Measurements from ENCODE around the gene DCTD. TPM values are rescaled to one million over a fixed set of nuclear protein-coding genes. Genes with fewer than 3 reads are reported as not detected.

The DCTD gene
- total and polyA plus RNA-seq, 7 donors: 33.3 to 54.9 (median 38.2) TPM

DNA sequence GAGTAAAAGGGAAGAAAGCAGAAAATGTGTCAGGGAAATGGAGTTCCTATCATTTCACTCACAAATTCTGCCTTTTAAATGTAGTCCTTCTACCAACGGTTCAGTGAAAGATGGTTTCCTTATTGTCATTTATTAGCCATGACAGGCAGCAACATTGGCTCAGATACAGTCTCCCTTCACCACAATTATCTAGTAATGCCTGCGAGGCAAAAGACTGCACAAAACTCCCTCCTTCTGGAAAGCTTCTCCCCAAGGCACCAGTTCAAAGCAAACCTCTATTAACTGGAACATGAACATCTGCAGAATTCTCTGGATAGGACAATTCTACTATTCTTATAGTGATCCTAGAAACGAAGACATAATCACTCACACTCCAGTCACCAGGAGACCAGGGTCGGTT lies 28.3 kb downstream of the DCTD start:
- intact Hi-C loops (cut with DNase I): no loop called here
- H3K36me3 ChIP-seq: peaks cover 14 to 68% (median 22%) of the 10 kb centered on the region in 4 donors
- no peak overlapping the region for H3K27ac ChIP-seq
- H3K27me3 ChIP-seq: no peaks in the 10 kb centered on the region
- H3K4me3 ChIP-seq: no peak overlapping the region
- TF ChIP-seq EP300 (IDR thresholded peaks at IDR 0.05): no peak
- no peak for TF ChIP-seq POLR2A (IDR thresholded peaks at IDR 0.05)
- no peak for TF ChIP-seq POLR2AphosphoS5 (IDR thresholded peaks at IDR 0.05)
- TF ChIP-seq, protein P1, sequence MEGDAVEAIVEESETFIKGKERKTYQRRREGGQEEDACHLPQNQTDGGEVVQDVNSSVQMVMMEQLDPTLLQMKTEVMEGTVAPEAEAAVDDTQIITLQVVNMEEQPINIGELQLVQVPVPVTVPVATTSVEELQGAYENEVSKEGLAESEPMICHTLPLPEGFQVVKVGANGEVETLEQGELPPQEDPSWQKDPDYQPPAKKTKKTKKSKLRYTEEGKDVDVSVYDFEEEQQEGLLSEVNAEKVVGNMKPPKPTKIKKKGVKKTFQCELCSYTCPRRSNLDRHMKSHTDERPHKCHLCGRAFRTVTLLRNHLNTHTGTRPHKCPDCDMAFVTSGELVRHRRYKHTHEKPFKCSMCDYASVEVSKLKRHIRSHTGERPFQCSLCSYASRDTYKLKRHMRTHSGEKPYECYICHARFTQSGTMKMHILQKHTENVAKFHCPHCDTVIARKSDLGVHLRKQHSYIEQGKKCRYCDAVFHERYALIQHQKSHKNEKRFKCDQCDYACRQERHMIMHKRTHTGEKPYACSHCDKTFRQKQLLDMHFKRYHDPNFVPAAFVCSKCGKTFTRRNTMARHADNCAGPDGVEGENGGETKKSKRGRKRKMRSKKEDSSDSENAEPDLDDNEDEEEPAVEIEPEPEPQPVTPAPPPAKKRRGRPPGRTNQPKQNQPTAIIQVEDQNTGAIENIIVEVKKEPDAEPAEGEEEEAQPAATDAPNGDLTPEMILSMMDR (IDR thresholded peaks at IDR 0.05): no peak
- H3K9me3 ChIP-seq: peaks cover 0 to 7% (median 1%) of the 10 kb centered on the region in 4 donors
- peaks cover 0 to 16% (median 12%) of the 10 kb centered on the region in 4 donors for H3K4me1 ChIP-seq
- 66 to 68% methylated on average over 4 of the region's 4 CpGs for WGBS, 2 donors
- no peak for DNase-seq

DNA sequence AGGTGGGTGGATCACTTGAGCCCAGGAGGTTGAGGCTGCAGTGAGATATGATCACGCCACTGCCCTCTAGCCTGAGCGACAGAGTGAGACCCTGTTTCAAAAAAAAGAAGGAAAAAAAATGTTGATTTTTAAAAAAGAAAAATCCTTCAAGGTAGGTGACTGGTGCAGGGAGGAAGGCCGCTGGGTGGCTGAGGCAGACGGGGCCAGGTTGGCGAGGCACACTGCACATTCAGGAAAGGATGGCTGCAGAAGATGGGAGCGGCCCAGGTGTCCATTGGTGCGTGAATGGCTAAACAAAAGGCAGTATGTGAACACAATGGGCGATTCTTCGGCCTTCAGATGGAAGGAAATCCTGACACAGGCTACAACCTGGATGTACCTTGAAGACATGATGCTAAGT lies 30.4 kb downstream of the DCTD start:
- WGBS, 2 donors: 97% methylated on average over 9 of the region's 9 CpGs
- intact Hi-C loops (cut with DNase I): no loop called here
- peaks cover 7 to 47% (median 12%) of the 10 kb centered on the region in 4 donors for H3K36me3 ChIP-seq
- H3K9me3 ChIP-seq: peaks cover 0 to 9% (median 1%) of the 10 kb centered on the region in 4 donors
- TF ChIP-seq POLR2A (IDR thresholded peaks at IDR 0.05) (no peak), POLR2AphosphoS5 (IDR thresholded peaks at IDR 0.05) (no peak), EP300 (IDR thresholded peaks at IDR 0.05) (no peak)
- TF ChIP-seq, protein P1 (IDR thresholded peaks at IDR 0.05): no peak
- H3K4me1 ChIP-seq: peaks cover 0 to 22% (median 16%) of the 10 kb centered on the region in 4 donors
- no peaks in the 10 kb centered on the region for H3K27me3 ChIP-seq
- H3K27ac ChIP-seq: no peak overlapping the region
- DNase-seq: no peak
- H3K4me3 ChIP-seq: no peak overlapping the region

GRCh38 chr4:182886205-182886604 lies 31.0 kb downstream of the DCTD start:
- TF ChIP-seq POLR2AphosphoS5 (IDR thresholded peaks at IDR 0.05) (no peak), POLR2A (IDR thresholded peaks at IDR 0.05) (no peak), EP300 (IDR thresholded peaks at IDR 0.05) (no peak)
- TF ChIP-seq, protein P1 (IDR thresholded peaks at IDR 0.05): no peak
- 89 to 96% methylated on average over 6 of the region's 6 CpGs for WGBS, 2 donors
- peaks cover 7 to 41% (median 12%) of the 10 kb centered on the region in 4 donors for H3K36me3 ChIP-seq
- H3K4me1 ChIP-seq: peaks cover 0 to 27% (median 20%) of the 10 kb centered on the region in 4 donors
- H3K27ac ChIP-seq: no peak overlapping the region
- no peak overlapping the region for H3K4me3 ChIP-seq
- intact Hi-C loops (cut with DNase I): no loop called here
- no peak for DNase-seq
- H3K27me3 ChIP-seq: no peaks in the 10 kb centered on the region
- H3K9me3 ChIP-seq: peaks cover 0 to 9% (median 1%) of the 10 kb centered on the region in 4 donors

- no peak for DNase-seq
- TF ChIP-seq POLR2A (IDR thresholded peaks at IDR 0.05) (no peak), POLR2AphosphoS5 (IDR thresholded peaks at IDR 0.05) (no peak), EP300 (IDR thresholded peaks at IDR 0.05) (no peak)
- TF ChIP-seq, protein P1 (IDR thresholded peaks at IDR 0.05): no peak
- 83 to 88% methylated on average over 3 of the region's 3 CpGs for WGBS, 2 donors
- intact Hi-C loops (cut with DNase I): no loop called here
- Histone ChIP-seq H3K27ac (no peak overlapping the region), H3K4me1 (peaks cover 0 to 32% (median 25%) of the 10 kb centered on the region in 4 donors), H3K36me3 (peaks cover 7 to 36% (median 9%) of the 10 kb centered on the region in 4 donors), H3K4me3 (no peak overlapping the region), H3K9me3 (peaks cover 0 to 9% (median 1%) of the 10 kb centered on the region in 4 donors), H3K27me3 (no peaks in the 10 kb centered on the region)
Measured at GRCh38 chr4:182885738-182886077, 31.5 kb downstream of the DCTD start.
